Stimulated activated CD4-positive, alpha-beta T cell treated with anti-CD3 and anti-CD28 coated beads, Interleukin-12 subunit alpha, Interleukin-12 subunit beta, amount 100 ng/mL, for 24 hours (primary cell): ENCODE results near the gene F10.
"Not testable (repeated sequence)": the region's sequence is repeated elsewhere in the genome, so short reads cannot be mapped to it uniquely, and the experiment has no call there.

Experiments
- DNase-seq, 2 experiments: peaks; one replicate each; pipeline ENCODE4 v3.0.0-alpha.2; 2020; ENCODE audit warnings: low read depth in 2 of 2

The F10 gene

DNA sequence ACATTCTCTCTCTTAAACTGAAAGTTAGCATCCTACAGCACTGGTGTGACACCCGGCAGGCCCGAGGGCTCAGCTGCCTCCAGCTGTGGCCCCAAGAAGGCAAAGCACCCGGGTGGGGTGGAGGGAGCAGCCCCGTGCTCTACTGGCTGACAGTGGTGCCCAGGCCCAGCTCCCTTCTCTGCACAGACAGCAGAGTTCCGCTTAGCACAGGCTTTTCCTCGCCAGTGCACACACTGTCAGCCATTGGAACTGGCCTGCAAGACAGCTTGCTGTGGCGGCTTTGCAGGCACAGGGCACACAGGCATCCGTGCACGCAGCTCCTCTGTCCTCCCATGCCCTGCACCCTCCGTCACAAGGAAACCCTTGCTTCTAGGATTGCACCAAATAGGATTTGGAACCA lies 20.3 kb upstream of the F10 start:
- not testable (repeated sequence) for DNase-seq

- DNase-seq: no peak
Measured at GRCh38 chr13:113102727-113103126, 19.9 kb upstream of the F10 start.

- no peak for DNase-seq
Measured at GRCh38 chr13:113103646-113104045, 19.0 kb upstream of the F10 start.

- DNase-seq: no peak
Measured at GRCh38 chr13:113105032-113105920, 17.3 kb upstream of the F10 start, which contains the start of gene F7. F7 (plus strand) TSS chr13:113105791; CDS start chr13:113105842, 51 bp downstream.

GRCh38 chr13:113105921-113106452 lies 16.6 kb upstream of the F10 start:
- no peak for DNase-seq

DNA sequence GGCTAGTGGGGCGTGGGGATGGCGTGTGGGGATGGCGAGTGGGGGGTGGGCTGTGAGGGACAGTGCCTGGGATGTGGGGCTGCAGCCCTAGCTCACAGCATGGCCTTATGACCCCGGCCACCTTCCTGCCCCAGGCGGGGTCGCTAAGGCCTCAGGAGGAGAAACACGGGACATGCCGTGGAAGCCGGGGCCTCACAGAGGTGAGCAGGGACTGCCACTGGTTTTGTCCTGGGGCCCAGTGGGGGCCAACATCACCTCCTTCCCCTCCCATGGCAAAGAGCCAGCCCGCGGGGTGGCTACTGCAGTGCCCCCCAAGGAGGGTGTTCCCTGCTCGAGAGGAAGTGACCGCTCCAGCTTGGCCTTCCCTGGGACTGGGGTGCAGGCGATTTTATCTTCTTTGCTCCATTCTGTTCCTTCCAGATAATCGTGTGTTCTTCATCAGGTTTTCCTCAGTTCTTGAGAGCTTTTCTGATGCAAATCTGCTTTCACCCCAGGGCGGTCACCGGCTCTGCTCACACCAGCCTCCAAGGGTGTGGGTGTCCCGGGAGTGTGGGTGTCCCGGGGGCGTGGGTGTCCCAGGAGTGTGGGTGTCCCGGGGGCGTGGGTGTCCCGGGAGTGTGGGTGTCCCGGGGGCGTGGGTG lies 15.8 kb upstream of the F10 start:
- DNase-seq: no peak

GRCh38 chr13:113108521-113108920 lies 14.1 kb upstream of the F10 start:
- not testable (repeated sequence) for DNase-seq

GRCh38 chr13:113109151-113110047 lies 13.2 kb upstream of the F10 start:
- no peak for DNase-seq

GRCh38 chr13:113110048-113110851 lies 12.3 kb upstream of the F10 start:
- DNase-seq: no peak

DNA sequence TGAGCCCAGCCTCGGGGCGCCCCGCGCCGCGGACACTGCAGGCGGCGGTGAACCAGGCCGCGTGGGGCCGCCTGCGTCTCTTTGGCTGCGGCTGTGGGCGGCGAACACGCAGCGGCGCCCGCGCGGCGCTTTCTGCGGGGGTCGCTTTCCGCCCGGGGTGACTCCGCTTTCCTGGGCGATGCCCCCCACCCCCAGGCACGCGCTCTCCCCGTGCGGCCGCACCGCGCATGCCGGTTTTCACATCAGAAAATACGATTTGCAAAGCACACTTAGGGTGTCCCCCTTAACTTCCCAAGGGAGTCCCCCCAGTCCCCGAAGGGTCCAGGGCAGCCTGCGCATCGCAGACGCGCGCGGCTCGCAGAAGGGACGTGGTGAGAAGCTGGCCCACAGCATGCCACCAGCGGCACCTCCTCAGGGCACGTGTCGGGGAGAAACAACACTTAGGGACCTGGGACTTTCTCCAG lies 11.7 kb upstream of the F10 start:
- DNase-seq: no peak

GRCh38 chr13:113111821-113112220 lies 10.8 kb upstream of the F10 start:
- not testable (repeated sequence) for DNase-seq

DNA sequence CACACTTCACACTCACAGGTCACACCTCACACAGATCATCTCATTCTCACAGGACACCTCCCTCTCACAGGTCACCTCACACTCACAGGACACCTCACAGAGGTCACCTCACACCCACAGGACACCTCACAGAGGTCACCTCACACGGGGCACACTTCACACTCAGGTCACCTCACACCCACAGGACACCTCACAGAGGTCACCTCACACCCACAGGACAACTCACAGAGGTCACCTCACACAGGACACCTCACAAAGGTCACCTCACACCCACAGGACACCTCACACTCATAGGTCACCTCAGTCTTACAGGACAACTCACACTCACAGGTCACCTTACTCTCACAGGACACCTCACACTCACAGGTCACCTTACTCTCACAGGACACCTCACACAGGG lies 10.1 kb upstream of the F10 start:
- DNase-seq: not testable (repeated sequence)

DNA sequence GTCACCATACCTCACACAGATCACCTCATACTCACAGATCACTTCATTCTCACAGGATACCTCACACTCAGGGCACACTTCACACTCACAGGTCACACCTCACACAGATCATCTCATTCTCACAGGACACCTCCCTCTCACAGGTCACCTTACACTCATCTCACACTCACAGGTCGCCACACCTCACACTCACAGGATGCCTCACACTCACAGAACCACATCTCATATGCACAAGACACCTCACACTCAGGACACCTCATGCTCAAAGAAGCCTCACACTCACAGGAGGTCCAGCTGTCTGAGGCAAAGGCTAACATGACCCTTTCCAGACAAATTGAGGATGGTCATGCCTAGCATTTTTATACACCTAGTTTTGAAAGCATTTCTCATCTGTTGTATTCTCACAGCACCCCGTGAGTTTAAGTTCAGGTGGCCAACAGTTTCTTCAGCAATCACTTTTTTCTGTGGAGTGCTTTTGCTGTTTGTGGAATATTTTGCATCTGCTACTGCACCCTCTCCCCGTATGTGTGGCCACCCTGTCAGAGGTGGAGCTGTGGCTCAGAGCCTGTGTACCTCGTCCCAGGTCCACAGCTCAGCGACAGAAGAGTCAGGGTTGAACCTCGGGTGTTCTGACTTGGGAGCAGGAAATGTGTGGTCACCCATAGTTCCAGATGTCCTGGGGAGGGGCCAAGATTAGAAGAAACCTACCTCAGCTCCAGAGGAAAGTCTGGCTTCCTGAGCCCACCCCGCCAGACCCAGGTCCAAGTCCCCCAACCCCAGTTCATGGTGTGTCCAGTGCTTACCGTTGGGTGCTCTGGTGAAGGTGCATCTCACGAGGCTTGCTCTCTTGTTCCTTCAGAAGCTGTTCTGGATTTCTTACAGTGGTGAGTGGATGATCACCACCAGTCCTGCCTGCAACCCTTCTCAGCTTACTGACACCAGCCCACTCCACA lies 9.4 kb upstream of the F10 start:
- no peak for DNase-seq

DNA sequence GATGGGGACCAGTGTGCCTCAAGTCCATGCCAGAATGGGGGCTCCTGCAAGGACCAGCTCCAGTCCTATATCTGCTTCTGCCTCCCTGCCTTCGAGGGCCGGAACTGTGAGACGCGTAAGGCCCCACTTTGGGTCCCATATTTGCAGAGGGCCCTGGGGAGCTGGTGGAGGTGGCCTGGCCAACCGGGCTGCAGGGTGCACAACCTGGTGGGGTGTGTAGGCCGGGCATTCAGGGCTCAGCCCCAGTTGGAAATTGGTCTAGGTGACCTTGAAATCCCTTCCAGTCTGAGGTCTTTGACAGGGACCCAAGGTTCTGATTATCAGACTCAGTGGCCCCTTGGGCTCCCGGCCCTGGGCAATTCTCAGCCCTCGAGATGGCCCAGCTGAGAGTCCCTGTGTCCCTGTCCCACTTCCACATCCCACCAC lies 8.7 kb upstream of the F10 start:
- no peak for DNase-seq

GRCh38 chr13:113114511-113115362 lies 7.9 kb upstream of the F10 start:
- no peak for DNase-seq

DNA sequence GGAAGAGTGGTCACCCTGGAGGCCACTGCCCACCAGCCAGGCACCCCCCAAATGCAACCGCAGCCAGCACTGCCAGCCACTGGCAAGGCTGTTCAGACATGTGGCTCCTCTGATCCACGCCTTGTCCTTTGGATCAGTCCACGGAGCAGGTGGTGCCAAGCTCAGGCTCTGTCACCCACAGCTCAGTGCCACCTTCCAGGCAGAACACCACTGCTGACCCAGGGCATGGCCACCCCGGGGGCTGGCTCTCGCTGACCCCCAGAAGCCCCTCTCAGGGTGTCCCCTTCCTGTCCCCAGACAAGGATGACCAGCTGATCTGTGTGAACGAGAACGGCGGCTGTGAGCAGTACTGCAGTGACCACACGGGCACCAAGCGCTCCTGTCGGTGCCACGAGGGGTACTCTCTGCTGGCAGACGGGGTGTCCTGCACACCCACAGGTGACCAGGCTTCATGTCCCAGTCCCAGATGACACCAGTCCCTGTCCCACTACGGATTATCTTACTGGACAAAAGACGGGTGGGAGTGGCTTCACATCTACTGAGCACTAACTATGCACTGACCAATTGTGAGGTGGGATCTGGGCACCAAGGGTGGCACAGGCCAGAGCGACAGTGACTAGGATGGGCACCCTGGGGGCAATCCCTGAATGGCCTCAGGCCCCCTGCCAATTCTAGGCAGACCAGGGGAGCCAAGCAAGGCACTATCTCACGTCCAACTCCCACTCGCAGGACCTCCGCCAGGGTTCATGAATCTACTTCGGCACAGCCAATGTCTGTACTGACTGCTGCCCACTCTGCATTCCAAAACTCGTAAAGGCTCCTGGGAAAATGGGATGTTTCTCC lies 7.0 kb upstream of the F10 start:
- DNase-seq: no peak

DNA sequence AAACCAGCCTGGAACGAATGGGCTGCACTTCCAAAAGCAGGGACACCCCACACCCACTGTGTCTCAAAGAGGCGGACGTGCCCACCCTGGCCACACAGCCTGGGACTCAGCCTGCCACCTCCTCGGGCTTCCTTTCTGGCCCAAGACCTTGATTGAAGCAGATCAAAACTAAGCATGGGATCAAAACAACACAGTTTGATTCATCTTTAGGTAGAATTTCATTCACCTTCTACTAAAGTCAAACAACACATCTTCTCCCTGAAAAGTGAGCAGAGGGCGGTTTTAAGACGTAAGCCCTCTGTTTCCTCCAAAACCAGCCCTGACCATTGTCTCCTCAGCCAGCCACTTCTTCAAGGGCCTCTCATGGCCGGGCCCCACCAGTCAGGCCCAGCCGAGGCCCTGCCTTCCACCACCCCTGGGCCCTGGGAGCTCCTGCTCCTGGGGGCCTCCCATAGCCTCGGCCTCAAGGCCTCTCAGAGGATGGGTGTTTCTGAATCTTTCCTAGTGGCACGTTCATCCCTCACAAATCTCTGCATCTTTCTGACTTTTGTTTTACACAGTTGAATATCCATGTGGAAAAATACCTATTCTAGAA lies 6.3 kb upstream of the F10 start:
- no peak for DNase-seq
